Uterus (tissue), 2 donors: Measurements from ENCODE around the gene GRK3.

Experiments
- POLR2A ChIP-seq, 2 donors: fragments of 450-650 bp; IDR thresholded peaks; one replicate each; pipeline ENCODE4 v1.6.1; 2016; ENCODE audit warnings: antibody characterized with exemption in 2 of 2, mild to moderate bottlenecking in 1 of 2, moderate library complexity in 1 of 2
- TF ChIP-seq, protein P1 (sequence below), 4 experiments: fragments of 200-600 bp in 2 of 4; fragments of 450-650 bp in 2 of 4; sonication (generic) in 2 of 4; IDR thresholded peaks; one replicate each; pipeline ENCODE4 v1.5.1; 2016 to 2019; ENCODE audit warnings: antibody characterized with exemption in 4 of 4, mild to moderate bottlenecking in 2 of 4, moderate library complexity in 1 of 4

DNA sequence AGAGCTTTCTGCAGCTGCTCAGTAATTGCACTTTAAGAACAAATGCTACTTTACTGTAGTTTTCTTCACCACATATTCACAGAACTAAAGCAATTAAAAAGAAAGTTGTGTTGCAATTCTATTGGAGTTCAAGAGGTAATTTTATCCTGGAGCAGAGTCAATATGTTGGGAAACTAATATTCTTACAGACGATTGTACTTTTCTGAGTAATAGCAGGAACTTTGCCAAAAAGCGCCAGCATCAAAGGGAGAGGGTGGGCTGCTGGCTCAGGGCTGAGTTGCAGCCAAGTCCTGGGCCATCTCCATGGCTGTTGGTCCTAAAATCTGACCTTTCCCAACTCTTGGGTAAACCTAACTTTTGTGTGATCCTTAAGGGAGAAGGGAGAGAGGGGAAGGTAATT is 104.0 kb downstream of the GRK3 start:
- TF ChIP-seq, protein P1, sequence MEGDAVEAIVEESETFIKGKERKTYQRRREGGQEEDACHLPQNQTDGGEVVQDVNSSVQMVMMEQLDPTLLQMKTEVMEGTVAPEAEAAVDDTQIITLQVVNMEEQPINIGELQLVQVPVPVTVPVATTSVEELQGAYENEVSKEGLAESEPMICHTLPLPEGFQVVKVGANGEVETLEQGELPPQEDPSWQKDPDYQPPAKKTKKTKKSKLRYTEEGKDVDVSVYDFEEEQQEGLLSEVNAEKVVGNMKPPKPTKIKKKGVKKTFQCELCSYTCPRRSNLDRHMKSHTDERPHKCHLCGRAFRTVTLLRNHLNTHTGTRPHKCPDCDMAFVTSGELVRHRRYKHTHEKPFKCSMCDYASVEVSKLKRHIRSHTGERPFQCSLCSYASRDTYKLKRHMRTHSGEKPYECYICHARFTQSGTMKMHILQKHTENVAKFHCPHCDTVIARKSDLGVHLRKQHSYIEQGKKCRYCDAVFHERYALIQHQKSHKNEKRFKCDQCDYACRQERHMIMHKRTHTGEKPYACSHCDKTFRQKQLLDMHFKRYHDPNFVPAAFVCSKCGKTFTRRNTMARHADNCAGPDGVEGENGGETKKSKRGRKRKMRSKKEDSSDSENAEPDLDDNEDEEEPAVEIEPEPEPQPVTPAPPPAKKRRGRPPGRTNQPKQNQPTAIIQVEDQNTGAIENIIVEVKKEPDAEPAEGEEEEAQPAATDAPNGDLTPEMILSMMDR (IDR thresholded peaks at IDR 0.05), result no peak
- TF ChIP-seq POLR2A (IDR thresholded peaks at IDR 0.05), result no peak
